GM19099 (cell line): Measurements from ENCODE around the gene SEPTIN6.

Experiments
- POLR2A ChIP-seq: IDR thresholded peaks from 3 replicates; pipeline ENCODE4 v1.6.1; 2011; ENCODE audit warnings: low read depth; ENCODE audit not compliant: insufficient read length; ENCODE audit errors: extremely low read depth

The SEPTIN6 gene

GRCh38 chrX:119696251-119696890 lies 3.4 kb upstream of the SEPTIN6 start:
- peak; percentile 26 for TF ChIP-seq POLR2A

- peak; percentile 40 for TF ChIP-seq POLR2A
Measured at GRCh38 chrX:119695535-119696050, 2.6 kb upstream of the SEPTIN6 start.

DNA sequence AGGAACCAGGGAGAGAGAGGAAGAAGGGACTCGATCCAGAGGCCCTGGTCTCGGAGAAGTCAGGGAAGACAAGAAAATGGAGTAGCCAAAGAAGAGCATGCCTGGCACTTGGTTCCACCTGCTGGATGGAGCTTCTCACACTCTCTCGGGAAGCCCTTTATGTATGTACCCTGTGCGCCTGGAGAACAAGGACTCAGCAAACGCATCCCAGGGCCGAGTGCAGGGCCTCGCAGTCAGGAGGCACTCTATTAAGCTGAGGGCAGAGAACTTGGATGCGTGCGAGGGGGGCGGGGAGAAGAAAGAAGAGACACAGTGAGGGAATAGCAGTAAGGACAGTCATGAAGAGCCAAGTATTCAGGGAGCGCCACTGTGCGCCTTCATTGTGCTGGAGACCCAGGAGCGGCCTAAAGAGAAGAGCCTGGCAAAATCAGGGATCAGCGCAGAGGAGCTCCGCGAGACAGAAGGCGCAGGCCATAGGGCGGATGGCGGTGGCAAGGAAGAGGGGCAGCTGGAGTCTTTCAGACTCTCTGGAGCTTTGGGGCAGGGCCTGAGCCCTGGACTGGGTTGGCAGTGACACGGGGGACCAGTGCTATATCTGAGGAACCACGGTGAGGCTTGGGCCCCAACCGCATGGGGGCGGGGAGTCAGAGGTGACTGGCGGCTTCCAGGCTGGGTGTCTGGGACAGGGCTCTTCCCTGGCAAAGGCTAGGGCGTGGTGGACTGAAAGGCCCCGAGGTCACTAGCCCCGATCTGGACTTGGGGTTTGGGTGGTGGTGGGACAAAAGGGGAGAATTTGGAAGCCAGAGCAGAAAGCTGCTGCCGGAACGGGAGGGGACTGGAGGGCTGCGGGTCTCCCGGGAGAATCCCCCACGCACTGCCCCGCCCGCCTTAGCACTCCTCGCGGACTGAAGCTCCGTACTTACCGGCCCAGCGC lies 1.9 kb upstream of the SEPTIN6 start:
- no peak for TF ChIP-seq POLR2A

DNA sequence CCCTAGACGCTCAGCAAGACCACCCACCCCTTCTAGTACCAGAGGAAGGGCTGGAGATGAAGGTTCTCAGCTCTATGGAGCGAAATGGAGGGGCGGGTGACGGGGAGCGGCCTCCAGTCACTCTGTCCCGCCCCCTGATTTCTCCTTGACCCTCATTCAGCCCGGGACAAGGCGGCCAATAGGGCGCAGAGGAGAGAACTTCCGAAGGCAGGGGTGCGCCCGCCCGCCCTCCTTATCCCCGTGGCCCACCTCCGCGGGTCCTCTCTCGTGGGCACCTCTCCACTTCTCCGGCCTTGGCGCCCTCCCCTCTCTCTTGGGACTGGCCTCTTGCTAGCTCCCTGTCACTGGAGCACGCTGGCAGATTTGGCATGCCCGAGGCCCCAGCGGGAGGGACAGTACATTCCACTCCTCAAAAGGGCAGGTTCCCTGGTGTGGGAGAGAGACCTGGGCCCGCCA lies 1.1 kb upstream of the SEPTIN6 start:
- TF ChIP-seq POLR2A: no peak

- no peak for TF ChIP-seq POLR2A
Measured at GRCh38 chrX:119692191-119693039, 553 bp downstream of the SEPTIN6 start.

GRCh38 chrX:119690921-119691716 lies 1.8 kb downstream of the SEPTIN6 start:
- no peak for TF ChIP-seq POLR2A

GRCh38 chrX:119688911-119689321 lies 4.1 kb downstream of the SEPTIN6 start:
- TF ChIP-seq POLR2A: no peak

DNA sequence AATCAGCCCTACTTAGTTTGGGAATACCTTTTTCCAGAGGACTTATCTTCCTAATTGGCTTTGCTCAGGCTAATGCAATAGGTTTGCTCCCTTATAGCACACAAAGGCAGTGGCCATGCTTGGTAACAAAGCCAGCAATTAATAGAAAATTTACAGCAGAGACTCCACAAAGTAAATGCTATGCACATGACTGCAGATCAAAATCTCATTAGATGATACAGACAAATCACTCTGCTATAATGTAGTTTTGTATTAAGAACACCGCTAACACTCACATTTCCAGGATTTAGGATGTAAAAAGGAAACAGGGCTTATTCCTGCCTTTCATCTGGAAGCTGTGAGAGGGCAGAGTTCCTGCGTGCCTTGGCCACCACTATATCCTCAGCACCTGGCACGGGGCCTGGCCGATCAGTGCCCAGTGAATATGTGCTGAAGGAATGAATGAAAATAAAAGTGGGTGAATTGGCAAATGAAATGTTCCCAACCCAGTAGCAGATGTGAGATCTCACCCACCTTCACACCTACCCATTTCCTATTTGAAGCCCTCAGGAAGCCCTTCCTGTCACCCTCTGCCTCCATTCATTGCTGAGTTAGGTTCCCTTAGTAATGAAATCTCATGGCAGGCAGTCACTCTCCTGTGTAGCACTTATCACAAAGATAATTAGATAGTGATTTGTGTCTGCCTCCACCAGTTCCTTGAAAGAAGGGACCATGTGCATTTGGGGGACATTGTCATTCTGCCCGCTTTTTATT lies 5.1 kb downstream of the SEPTIN6 start:
- no peak for TF ChIP-seq POLR2A

- TF ChIP-seq POLR2A: peak; percentile 33
Measured at GRCh38 chrX:119686087-119686691, 6.8 kb downstream of the SEPTIN6 start.

- peak; percentile 27 for TF ChIP-seq POLR2A
Measured at GRCh38 chrX:119685225-119686066, 7.5 kb downstream of the SEPTIN6 start.

DNA sequence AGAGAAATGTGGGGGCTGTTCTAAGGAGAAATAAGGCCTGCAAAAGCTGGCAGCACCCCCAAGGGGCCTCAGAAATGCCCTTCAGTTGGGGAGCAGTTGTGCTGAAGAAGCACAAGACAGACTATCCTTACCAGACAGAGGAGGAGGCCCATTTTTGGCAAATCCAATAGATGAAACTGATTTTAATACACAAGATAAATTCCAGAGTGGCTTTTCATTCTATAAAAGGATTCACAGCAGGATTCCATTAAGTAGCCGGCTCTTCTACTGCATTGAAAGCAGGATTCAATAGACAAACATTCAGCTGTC lies 8.1 kb downstream of the SEPTIN6 start:
- no peak for TF ChIP-seq POLR2A
